ENCODE measurements around the gene CELF4. TPM values are rescaled to one million over a fixed set of nuclear protein-coding genes. Genes with fewer than 3 reads are reported as not detected.

CELF4 gene
- total and polyA plus RNA-seq, 10 donors, result 0.46 to 3.5 (median 0.78) TPM

GRCh38 chr18:37248281-37248680 is 317.3 kb downstream of the CELF4 start:
- DNase-seq, result peak; percentile 42
- Histone ChIP-seq H3K27ac (no peak overlapping the region), H3K27me3 (replicated peaks in 1 of 7) (peaks cover 0 to 76% (median 11%) of the 10 kb centered on the region in 7 donors), H3K4me1 (peaks cover 0 to 6% (median under 1%) of the 10 kb centered on the region in 6 donors), H3K4me3 (no peak overlapping the region), H3K9me3 (no peaks in the 10 kb centered on the region), H3K36me3 (no peaks in the 10 kb centered on the region)
- TF ChIP-seq POLR2A (IDR thresholded peaks at IDR 0.05), result no peak
- TF ChIP-seq POLR2AphosphoS5 (IDR thresholded peaks at IDR 0.05), result no peak
- TF ChIP-seq CTCF (IDR thresholded peaks at IDR 0.05 in 8 of 11, conservative IDR thresholded peaks at IDR 0.05 in 3 of 11), result no peak
- 86 to 95% (median 88%) methylated on average over 5 of the region's 5 CpGs for WGBS, 5 donors
- intact Hi-C loops (cut with DNase I; ENCODE audit: low total_unique reads), result no loop called here

- peaks cover 0 to 5% (median 0%) of the 10 kb centered on the region in 6 donors for H3K4me1 ChIP-seq
- no peak overlapping the region for H3K27ac ChIP-seq
- no peaks in the 10 kb centered on the region for H3K36me3 ChIP-seq
- H3K4me3 ChIP-seq, result no peak overlapping the region
- TF ChIP-seq POLR2AphosphoS5 (IDR thresholded peaks at IDR 0.05) (no peak), CTCF (IDR thresholded peaks at IDR 0.05 in 8 of 11, conservative IDR thresholded peaks at IDR 0.05 in 3 of 11) (no peak), POLR2A (IDR thresholded peaks at IDR 0.05) (no peak)
- DNase-seq, result peak; percentile 54
- H3K27me3 ChIP-seq (replicated peaks in 1 of 7), result peaks cover 0 to 76% (median 7%) of the 10 kb centered on the region in 7 donors
- 84 to 88% (median 87%) methylated on average over 10 of the region's 10 CpGs for WGBS, 5 donors
- intact Hi-C loops (cut with DNase I; ENCODE audit: low total_unique reads), result no loop called here
- H3K9me3 ChIP-seq, result no peaks in the 10 kb centered on the region
Measured at GRCh38 chr18:37247497-37248161, 318.0 kb downstream of the CELF4 start.

- no peak overlapping the region for H3K4me3 ChIP-seq
- no peaks in the 10 kb centered on the region for H3K36me3 ChIP-seq
- H3K27ac ChIP-seq, result no peak overlapping the region
- H3K27me3 ChIP-seq (replicated peaks in 1 of 7), result peaks cover 0 to 76% (median 7%) of the 10 kb centered on the region in 7 donors
- intact Hi-C loops (cut with DNase I; ENCODE audit: low total_unique reads), result no loop called here
- WGBS, 5 donors, result 85 to 93% (median 88%) methylated on average over 13 of the region's 13 CpGs
- TF ChIP-seq CTCF (IDR thresholded peaks at IDR 0.05 in 8 of 11, conservative IDR thresholded peaks at IDR 0.05 in 3 of 11) (no peak), POLR2A (IDR thresholded peaks at IDR 0.05) (no peak), POLR2AphosphoS5 (IDR thresholded peaks at IDR 0.05) (no peak)
- H3K4me1 ChIP-seq, result peaks cover 0 to 5% (median 0%) of the 10 kb centered on the region in 6 donors
- no peaks in the 10 kb centered on the region for H3K9me3 ChIP-seq
- no peak for DNase-seq
Measured at GRCh38 chr18:37246779-37247340, 318.7 kb downstream of the CELF4 start.

GRCh38 chr18:37244618-37245017 is 321.0 kb downstream of the CELF4 start:
- H3K27ac ChIP-seq, result no peak overlapping the region
- TF ChIP-seq POLR2A (IDR thresholded peaks at IDR 0.05), result no peak
- TF ChIP-seq CTCF (IDR thresholded peaks at IDR 0.05 in 8 of 11, conservative IDR thresholded peaks at IDR 0.05 in 3 of 11), result no peak
- no peak for TF ChIP-seq POLR2AphosphoS5 (IDR thresholded peaks at IDR 0.05)
- no peak overlapping the region for H3K4me3 ChIP-seq
- H3K27me3 ChIP-seq (replicated peaks in 1 of 7), result peaks cover 0 to 57% (median 7%) of the 10 kb centered on the region in 7 donors
- H3K4me1 ChIP-seq, result peaks cover 0 to 5% (median 0%) of the 10 kb centered on the region in 6 donors
- no peak for DNase-seq
- H3K9me3 ChIP-seq, result no peaks in the 10 kb centered on the region
- WGBS, 5 donors, result 88 to 95% (median 91%) methylated on average over 13 of the region's 13 CpGs
- no peaks in the 10 kb centered on the region for H3K36me3 ChIP-seq
- intact Hi-C loops (cut with DNase I; ENCODE audit: low total_unique reads), result no loop called here

Data from spleen (tissue), 11 donors.